GM11168 (cell line): ENCODE results near the gene FAM187B.

Experiments
- in situ Hi-C: fragments of 300-500 bp; cut with MboI; formaldehyde crosslinking; loops from one replicate; pipeline ENCODE4 v1.12.0; 2022; ENCODE audit warnings: low sequenced_read_pairs; ENCODE audit not compliant: unreplicated experiment

FAM187B gene

GRCh38 chr19:35264268-35265125 is 36.0 kb upstream of the FAM187B start:
- in situ Hi-C loops: no loop called here

GRCh38 chr19:35262101-35262761 is 33.7 kb upstream of the FAM187B start:
- in situ Hi-C loops: no loop called here

- in situ Hi-C loops: no loop called here
Observed at GRCh38 chr19:35261356-35262100, 33.0 kb upstream of the FAM187B start.

- in situ Hi-C loops: no loop called here
Observed at GRCh38 chr19:35260694-35261304, 32.3 kb upstream of the FAM187B start.

- in situ Hi-C loops: no loop called here
Observed at GRCh38 chr19:35257113-35257461, 28.5 kb upstream of the FAM187B start.

- in situ Hi-C loops: no loop called here
Observed at GRCh38 chr19:35256566-35256965, 28.0 kb upstream of the FAM187B start.

GRCh38 chr19:35254341-35255297 is 26.1 kb upstream of the FAM187B start:
- in situ Hi-C loops: no loop called here

- in situ Hi-C loops: no loop called here
Observed at GRCh38 chr19:35253316-35254286, 25.1 kb upstream of the FAM187B start.

GRCh38 chr19:35251456-35251855 is 22.9 kb upstream of the FAM187B start:
- in situ Hi-C loops: no loop called here

- in situ Hi-C loops: no loop called here
Observed at GRCh38 chr19:35249848-35250711, 21.5 kb upstream of the FAM187B start.

GRCh38 chr19:35249146-35249847 is 20.8 kb upstream of the FAM187B start:
- in situ Hi-C loops: no loop called here

- in situ Hi-C loops: no loop called here
Observed at GRCh38 chr19:35248310-35249145, 20.0 kb upstream of the FAM187B start, which contains the start of gene LSR. Gene LSR, plus strand, starts transcription at chr19:35249002. Its CDS starts 21 bp downstream, at chr19:35249023.

- in situ Hi-C loops: no loop called here
Observed at GRCh38 chr19:35247526-35248309, 19.2 kb upstream of the FAM187B start.

GRCh38 chr19:35246466-35247092 is 18.0 kb upstream of the FAM187B start:
- in situ Hi-C loops: no loop called here

- in situ Hi-C loops: no loop called here
Observed at GRCh38 chr19:35241417-35241816, 12.9 kb upstream of the FAM187B start.
